Right hindlimb (tissue), 1 donor: ENCODE results near the gene EOLA2.
"Not testable (repeated sequence)": the region's sequence is repeated elsewhere in the genome, so short reads cannot be mapped to it uniquely, and the experiment has no call there.

Experiments used
- DNase-seq: peaks from one replicate; pipeline ENCODE4 v3.0.0-alpha.2; 2018

EOLA2 gene

DNA sequence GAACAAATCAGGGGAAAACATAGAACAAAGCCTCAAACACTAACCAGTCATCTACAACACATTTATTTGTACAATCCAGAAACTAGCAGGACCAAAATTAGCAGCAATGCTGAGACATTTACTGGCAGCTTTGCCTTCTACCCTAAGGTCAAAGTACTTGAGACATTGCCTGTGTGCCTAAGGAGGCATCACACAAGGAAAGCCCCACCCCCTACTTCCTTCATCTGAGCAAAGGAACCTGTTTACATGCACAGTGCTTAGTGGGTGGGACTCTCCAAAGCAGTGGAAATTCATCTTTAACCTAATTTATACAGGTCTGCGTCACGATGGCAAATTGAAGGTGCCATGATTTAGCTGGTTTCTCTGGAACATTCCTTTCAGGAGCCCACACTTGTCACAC is 6.1 kb downstream of the EOLA2 start:
- DNase-seq, result not testable (repeated sequence)

- DNase-seq, result not testable (repeated sequence)
Observed at GRCh38 chrX:149931355-149931754, 6.9 kb downstream of the EOLA2 start.

DNA sequence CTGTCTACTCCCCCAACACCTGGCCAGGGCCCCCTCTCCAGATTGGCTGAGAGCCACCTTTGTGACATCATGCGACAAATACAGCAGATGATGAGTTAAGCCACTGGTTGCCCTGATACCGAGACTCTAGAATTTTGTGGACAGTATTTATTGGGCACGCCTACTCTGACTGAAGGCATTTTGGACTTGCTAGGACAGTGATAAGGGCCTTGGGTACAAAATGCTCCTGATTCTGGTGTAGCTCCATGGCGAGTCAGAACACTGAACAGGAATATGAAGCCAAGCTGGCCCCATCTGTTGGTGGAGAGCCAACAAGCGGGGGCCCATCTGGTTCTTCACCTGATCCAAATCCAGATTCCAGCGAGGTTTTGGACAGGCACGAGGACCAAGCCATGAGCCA is 8.9 kb downstream of the EOLA2 start, which contains the start of gene HSFX4:
Gene HSFX4, plus strand, starts transcription at position 174 of the 400 bp plus-strand sequence. Its CDS starts 72 bp downstream, at position 246.
- not testable (repeated sequence) for DNase-seq

GRCh38 chrX:149928635-149929034 is 9.7 kb downstream of the EOLA2 start:
- not testable (repeated sequence) for DNase-seq

- not testable (repeated sequence) for DNase-seq
Observed at GRCh38 chrX:149927964-149928258, 10.4 kb downstream of the EOLA2 start.

GRCh38 chrX:149927245-149927963 is 10.9 kb downstream of the EOLA2 start:
- not testable (repeated sequence) for DNase-seq

DNA sequence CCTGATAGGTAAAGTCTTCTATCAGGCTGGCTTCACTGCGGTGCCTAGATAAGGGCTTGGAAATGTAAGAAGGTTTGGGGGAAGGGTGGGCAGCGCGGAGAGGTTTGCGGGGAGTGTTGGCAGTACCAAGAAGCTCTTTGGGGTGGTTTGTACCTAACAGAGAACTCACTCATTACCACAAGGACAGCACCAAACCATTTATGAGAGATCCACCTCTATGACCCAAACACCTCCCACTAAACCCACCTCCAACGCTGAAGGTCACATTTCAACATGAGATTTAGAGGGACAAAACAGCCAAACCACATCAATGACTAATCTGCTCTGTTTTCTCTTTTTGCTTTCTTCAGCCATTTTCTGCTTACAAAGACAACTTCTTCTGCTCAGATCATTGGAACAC is 13.9 kb downstream of the EOLA2 start:
- not testable (repeated sequence) for DNase-seq

GRCh38 chrX:149923836-149924235 is 14.5 kb downstream of the EOLA2 start:
- not testable (repeated sequence) for DNase-seq

- DNase-seq, result no peak
Observed at GRCh38 chrX:149916745-149917392, 21.4 kb downstream of the EOLA2 start.

DNA sequence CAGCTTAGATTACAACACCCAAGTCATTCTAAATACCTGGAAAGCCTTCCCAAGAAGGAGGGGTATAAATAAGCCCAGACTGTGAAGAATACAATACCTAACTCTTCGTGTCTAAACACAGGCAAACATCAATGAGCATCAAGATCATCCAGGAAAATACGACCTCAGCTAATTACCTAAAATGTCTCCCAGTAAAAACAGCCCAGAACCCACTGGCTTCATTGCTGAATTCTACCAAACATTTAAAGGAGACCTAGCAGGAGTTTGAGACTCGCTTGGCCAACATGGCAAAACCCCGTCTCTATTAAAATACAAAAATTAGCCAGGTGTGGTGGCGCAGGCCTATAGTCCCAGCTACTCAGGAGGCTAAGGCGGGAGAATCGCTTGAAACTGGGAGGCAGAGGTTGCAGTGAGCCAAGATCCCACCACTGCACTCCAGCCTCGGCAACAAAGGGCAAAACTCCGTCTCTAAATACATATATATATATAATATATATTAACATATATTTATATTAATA is 28.1 kb downstream of the EOLA2 start:
- DNase-seq, result no peak

DNA sequence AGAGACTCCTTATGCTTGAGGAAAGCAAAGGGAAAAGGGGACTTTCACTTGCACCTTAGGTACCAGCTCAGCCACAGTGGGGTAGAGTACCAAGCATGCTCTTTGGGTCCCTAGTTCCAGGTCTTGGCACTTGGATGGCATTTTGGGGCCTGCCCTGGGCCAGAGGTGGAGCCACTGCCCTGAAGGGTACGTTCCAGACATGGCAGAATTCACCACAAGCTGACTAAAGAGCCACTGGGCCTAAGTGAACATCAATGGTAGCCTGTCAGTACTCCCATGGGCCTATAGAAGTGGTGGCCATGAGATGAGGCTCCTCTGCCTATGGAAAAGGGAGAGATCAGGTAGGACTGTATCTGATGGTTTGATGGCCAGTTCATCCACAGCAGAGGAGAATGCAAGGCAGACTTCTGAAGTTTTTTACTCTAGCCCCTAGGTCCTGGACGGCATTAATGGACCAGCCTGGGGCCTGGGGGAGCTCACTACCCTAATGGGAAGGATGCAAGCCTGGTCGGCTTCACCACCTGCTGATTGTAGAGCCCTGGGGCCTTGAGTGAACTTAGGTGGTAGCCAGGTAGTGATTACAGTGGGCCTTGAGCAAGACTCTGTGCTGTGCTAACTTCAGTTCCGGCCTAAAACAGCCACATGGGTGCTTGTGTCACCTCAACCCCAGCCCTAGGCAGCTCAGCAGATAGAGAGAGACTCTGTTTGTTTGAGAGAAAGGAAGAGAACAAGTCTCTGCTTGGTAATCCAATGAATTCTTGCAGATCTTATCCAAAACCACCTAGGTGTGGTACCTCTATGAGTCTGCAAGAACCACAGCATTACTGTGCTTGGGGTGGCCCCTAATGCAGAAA is 28.7 kb downstream of the EOLA2 start:
- DNase-seq, result no peak

- no peak for DNase-seq
Observed at GRCh38 chrX:149908727-149909126, 29.6 kb downstream of the EOLA2 start.

DNA sequence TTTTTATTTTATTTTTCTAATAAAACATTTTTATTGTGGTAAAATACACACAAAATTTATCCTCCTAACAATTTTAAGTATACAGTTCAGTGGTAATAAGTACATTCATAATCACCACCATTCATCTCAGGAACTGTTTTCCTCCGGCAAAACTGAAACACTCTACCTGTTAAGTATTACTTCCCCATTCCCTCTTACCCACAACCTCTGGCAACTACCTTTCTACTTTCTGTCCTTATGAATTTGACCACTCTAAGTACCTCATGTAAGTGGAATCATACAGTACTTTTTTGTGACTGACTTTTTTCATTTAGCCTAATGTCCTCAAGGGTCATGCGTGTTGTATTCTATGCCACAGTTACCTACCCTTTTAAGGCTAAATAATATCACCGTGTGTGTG is 30.0 kb downstream of the EOLA2 start:
- DNase-seq, result no peak

DNA sequence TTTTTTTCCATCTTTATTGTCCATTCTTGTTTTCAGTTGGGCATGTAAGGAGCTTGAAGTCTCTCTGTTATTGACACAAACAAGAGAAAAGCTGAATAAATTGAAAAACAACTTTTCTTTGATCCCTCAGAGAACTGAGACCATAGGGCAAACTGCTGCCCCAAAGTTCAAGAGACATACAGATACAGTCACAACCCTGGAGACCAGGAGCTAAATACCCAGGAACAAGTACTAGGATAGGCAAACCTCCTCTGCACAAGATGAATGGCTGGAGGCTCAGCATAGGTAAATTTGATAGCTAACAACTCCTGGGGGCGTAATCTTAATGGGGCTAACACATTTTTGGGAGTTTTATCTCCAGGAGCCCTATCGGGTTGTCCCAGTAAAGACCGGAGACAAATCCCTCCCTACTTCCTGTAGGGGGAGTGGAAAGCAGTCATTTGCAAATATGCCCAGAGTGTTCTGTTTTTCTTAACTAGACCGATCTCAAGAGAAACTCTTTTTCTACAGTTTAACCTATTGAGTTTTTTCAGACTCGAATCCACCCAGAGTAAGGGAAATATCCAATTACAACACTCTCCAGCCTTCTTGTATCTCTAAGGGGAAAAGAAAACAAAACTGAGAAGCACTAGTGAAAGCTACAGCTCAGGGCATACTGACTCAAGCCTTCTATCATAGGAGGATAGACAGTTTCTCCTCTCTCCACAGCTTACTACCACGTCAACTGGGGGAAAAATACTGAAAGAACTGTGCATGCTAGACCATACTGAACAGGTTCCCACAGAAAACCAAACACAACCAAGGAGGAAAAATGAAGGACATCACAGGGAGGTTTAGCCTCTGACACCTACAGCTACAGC is 34.2 kb downstream of the EOLA2 start:
- DNase-seq, result no peak

DNA sequence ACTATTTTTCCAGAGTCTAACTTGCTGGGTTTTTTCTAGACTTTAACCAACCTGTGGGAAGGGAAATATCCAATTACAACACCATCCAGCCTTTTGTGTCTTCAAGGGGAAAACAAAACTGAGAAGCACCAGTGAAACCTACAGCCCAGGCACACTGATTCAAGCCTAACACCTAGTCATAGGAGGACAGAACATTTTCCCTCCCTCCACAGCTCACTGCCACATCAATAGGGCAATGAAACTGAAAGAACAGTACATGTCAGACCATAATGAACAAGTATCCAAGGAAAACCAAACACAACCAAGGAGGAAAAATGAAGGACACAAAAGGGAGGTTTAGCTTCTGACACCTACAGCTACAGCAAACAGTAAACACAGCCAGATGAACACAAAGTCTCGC is 39.7 kb downstream of the EOLA2 start:
- no peak for DNase-seq

DNA sequence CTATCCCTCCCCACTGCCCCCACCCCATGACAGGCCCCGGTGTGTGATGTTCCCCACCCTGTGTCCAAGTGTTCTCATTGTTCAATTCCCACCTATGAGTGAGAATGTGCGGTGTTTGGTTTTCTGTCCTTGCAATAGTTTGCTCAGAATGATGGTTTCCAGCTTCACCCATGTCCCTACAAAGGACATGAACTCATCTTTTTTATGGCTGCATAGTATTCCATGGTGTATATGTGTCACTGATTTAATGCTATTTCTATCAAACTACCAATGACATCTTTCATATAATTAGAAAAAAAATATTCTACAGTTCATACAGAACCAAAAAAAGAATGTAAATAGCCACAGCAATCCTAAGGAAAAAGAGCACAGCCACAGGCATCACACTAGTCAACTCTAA is 47.5 kb downstream of the EOLA2 start:
- DNase-seq, result not testable (repeated sequence)
